SK-N-MC (cell line): ENCODE measurements around the gene CNGB1.

Experiments
- DNase-seq: peaks from one replicate; pipeline ENCODE4 v3.0.0-alpha.2; 2011; ENCODE audit warnings: low read depth, low spot score
- H3K27ac ChIP-seq: fragments of 200-600 bp; sonication (generic); 2 replicates; pipeline ENCODE4 v1.5.1; 2016; ENCODE audit warnings: mixed run types
- H3K36me3 ChIP-seq: fragments of 200-600 bp; sonication (generic); 2 replicates; pipeline ENCODE4 v1.6.1; 2017; ENCODE audit warnings: antibody characterized with exemption, low read length, mixed read lengths; ENCODE audit not compliant: insufficient read depth
- H3K4me3 ChIP-seq: fragments of 200-600 bp; sonication (generic); 2 replicates; pipeline ENCODE4 v1.5.1; 2016
- H3K9ac ChIP-seq: fragments of 200-600 bp; sonication (generic); 2 replicates; pipeline ENCODE4 v1.8.0; 2017; ENCODE audit warnings: mixed run types, mixed read lengths; ENCODE audit not compliant: insufficient read length
- H3K9me3 ChIP-seq: fragments of 200-600 bp; sonication (generic); 2 replicates; pipeline ENCODE4 v1.6.1; 2017; ENCODE audit warnings: low read depth, mild to moderate bottlenecking, antibody characterized with exemption, low read length, moderate library complexity, mixed read lengths
- EZH2 ChIP-seq: fragments of 200-600 bp; sonication (generic); IDR thresholded peaks from one replicate; pipeline ENCODE4 v1.6.1; 2017; ENCODE audit warnings: antibody characterized with exemption
- FOXP2 ChIP-seq: optimal IDR thresholded peaks from 2 replicates; pipeline ENCODE3; 2011; ENCODE audit warnings: mild to moderate bottlenecking, moderate library complexity; ENCODE audit not compliant: insufficient read depth; ENCODE audit errors: extremely low read length, control extremely low read depth
- POLR2AphosphoS5 ChIP-seq: IDR thresholded peaks from 2 replicates; pipeline ENCODE4 v1.6.1; 2012; ENCODE audit warnings: mild to moderate bottlenecking, low read depth, low read length, borderline replicate concordance

CNGB1 gene

GRCh38 chr16:57916735-57917438, 54.0 kb downstream of the CNGB1 start:
- H3K9ac ChIP-seq: no peak overlapping the region

GRCh38 chr16:57915811-57916488, 55.0 kb downstream of the CNGB1 start:
- no peak overlapping the region for H3K4me3 ChIP-seq
- no peaks in the 10 kb centered on the region for H3K36me3 ChIP-seq
- H3K9ac ChIP-seq: no peak overlapping the region
- H3K27ac ChIP-seq: no peak overlapping the region
- no peak for DNase-seq
- no peaks in the 10 kb centered on the region for H3K9me3 ChIP-seq
- TF ChIP-seq FOXP2: no peak
- no peak for TF ChIP-seq EZH2
- no peak for TF ChIP-seq POLR2AphosphoS5

More at GRCh38 chr16:57916735-57917438, 54.0 kb downstream of the CNGB1 start:
- Histone ChIP-seq H3K27ac (no peak overlapping the region), H3K36me3 (no peaks in the 10 kb centered on the region), H3K4me3 (no peak overlapping the region), H3K9me3 (no peaks in the 10 kb centered on the region)
- DNase-seq: no peak
- TF ChIP-seq POLR2AphosphoS5 (no peak), FOXP2 (no peak), EZH2 (no peak)

- H3K9ac ChIP-seq: no peak overlapping the region
- no peaks in the 10 kb centered on the region for H3K9me3 ChIP-seq
- no peaks in the 10 kb centered on the region for H3K36me3 ChIP-seq
- TF ChIP-seq FOXP2: no peak
- no peak for TF ChIP-seq EZH2
- TF ChIP-seq POLR2AphosphoS5: no peak
- no peak overlapping the region for H3K4me3 ChIP-seq
- H3K27ac ChIP-seq: no peak overlapping the region
- DNase-seq: no peak
Observed at GRCh38 chr16:57915267-57915666, 55.7 kb downstream of the CNGB1 start.

GRCh38 chr16:57914244-57915173, 56.4 kb downstream of the CNGB1 start:
- no peak for TF ChIP-seq FOXP2
- H3K9ac ChIP-seq: no peak overlapping the region
- H3K27ac ChIP-seq: no peak overlapping the region

GRCh38 chr16:57912529-57913260, 58.2 kb downstream of the CNGB1 start:
- DNase-seq: no peak
- no peak overlapping the region for H3K27ac ChIP-seq
- H3K9me3 ChIP-seq: no peaks in the 10 kb centered on the region
- TF ChIP-seq POLR2AphosphoS5 (no peak), FOXP2 (no peak), EZH2 (no peak)
- H3K36me3 ChIP-seq: no peaks in the 10 kb centered on the region
- no peak overlapping the region for H3K4me3 ChIP-seq
- H3K9ac ChIP-seq: no peak overlapping the region

More at GRCh38 chr16:57914244-57915173, 56.4 kb downstream of the CNGB1 start:
- H3K36me3 ChIP-seq: no peaks in the 10 kb centered on the region
- no peak overlapping the region for H3K4me3 ChIP-seq
- DNase-seq: no peak
- H3K9me3 ChIP-seq: no peaks in the 10 kb centered on the region

- Histone ChIP-seq H3K9ac (no peak overlapping the region), H3K9me3 (no peaks in the 10 kb centered on the region), H3K4me3 (no peak overlapping the region), H3K36me3 (no peaks in the 10 kb centered on the region), H3K27ac (no peak overlapping the region)
- DNase-seq: no peak
- no peak for TF ChIP-seq POLR2AphosphoS5
- no peak for TF ChIP-seq EZH2
- no peak for TF ChIP-seq FOXP2
Observed at GRCh38 chr16:57911743-57912142, 59.2 kb downstream of the CNGB1 start.

GRCh38 chr16:57910696-57911095, 60.2 kb downstream of the CNGB1 start:
- Histone ChIP-seq H3K36me3 (no peaks in the 10 kb centered on the region), H3K27ac (no peak overlapping the region), H3K9me3 (no peaks in the 10 kb centered on the region), H3K4me3 (no peak overlapping the region), H3K9ac (no peak overlapping the region)
- DNase-seq: no peak
- TF ChIP-seq EZH2 (no peak), FOXP2 (no peak), POLR2AphosphoS5 (no peak)

GRCh38 chr16:57908409-57908987, 62.4 kb downstream of the CNGB1 start:
- Histone ChIP-seq H3K9ac (no peak overlapping the region), H3K9me3 (no peaks in the 10 kb centered on the region), H3K27ac (no peak overlapping the region), H3K36me3 (no peaks in the 10 kb centered on the region), H3K4me3 (no peak overlapping the region)
- DNase-seq: no peak
- TF ChIP-seq POLR2AphosphoS5: no peak
- no peak for TF ChIP-seq EZH2
- no peak for TF ChIP-seq FOXP2
